HG03469 (cell line): ENCODE results near the gene BMAL1.

ENCODE experiments used
- ATAC-seq: cut with Tn5 transposase; IDR thresholded peaks from one replicate; pipeline ENCODE4 v1.9.1; 2021; ENCODE audit warnings: mild to moderate bottlenecking, moderate library complexity, moderate number of reproducible peaks; ENCODE audit not compliant: unreplicated experiment

BMAL1 gene

GRCh38 chr11:13314676-13315394 lies 37.2 kb downstream of the BMAL1 start:
- no peak for ATAC-seq

GRCh38 chr11:13315517-13316432 lies 38.2 kb downstream of the BMAL1 start:
- ATAC-seq = no peak

- ATAC-seq = no peak
Measured at GRCh38 chr11:13316528-13316961, 39.0 kb downstream of the BMAL1 start.

GRCh38 chr11:13317293-13318080 lies 39.9 kb downstream of the BMAL1 start:
- ATAC-seq = no peak

GRCh38 chr11:13318498-13319295 lies 41.1 kb downstream of the BMAL1 start:
- peak; percentile 61 for ATAC-seq

- no peak for ATAC-seq
Measured at GRCh38 chr11:13320688-13321087, 43.1 kb downstream of the BMAL1 start.

- ATAC-seq = no peak
Measured at GRCh38 chr11:13321431-13321830, 43.8 kb downstream of the BMAL1 start.

GRCh38 chr11:13324141-13324540 lies 46.6 kb downstream of the BMAL1 start:
- ATAC-seq = no peak

GRCh38 chr11:13324709-13325108 lies 47.1 kb downstream of the BMAL1 start:
- ATAC-seq = no peak

- ATAC-seq = no peak
Measured at GRCh38 chr11:13327421-13327820, 49.8 kb downstream of the BMAL1 start.

- ATAC-seq = no peak
Measured at GRCh38 chr11:13328286-13328685, 50.7 kb downstream of the BMAL1 start.

GRCh38 chr11:13329670-13330356 lies 52.2 kb downstream of the BMAL1 start:
- no peak for ATAC-seq

GRCh38 chr11:13332124-13332523 lies 54.5 kb downstream of the BMAL1 start:
- no peak for ATAC-seq

- ATAC-seq = no peak
Measured at GRCh38 chr11:13333456-13333957, 55.9 kb downstream of the BMAL1 start.

GRCh38 chr11:13334034-13334786 lies 56.6 kb downstream of the BMAL1 start:
- ATAC-seq = no peak

- no peak for ATAC-seq
Measured at GRCh38 chr11:13335319-13335718, 57.7 kb downstream of the BMAL1 start.

GRCh38 chr11:13336246-13336878 lies 58.8 kb downstream of the BMAL1 start:
- no peak for ATAC-seq

- ATAC-seq = no peak
Measured at GRCh38 chr11:13338019-13338426, 60.4 kb downstream of the BMAL1 start.
